ENCODE data around the gene CRYGC. TPM values are rescaled to one million over a fixed set of nuclear protein-coding genes. Genes with fewer than 3 reads are reported as not detected.
"Not testable (repeated sequence)": the region's sequence is repeated elsewhere in the genome, so short reads cannot be mapped to it uniquely, and the experiment has no call there.

The CRYGC gene
- total and polyA plus RNA-seq, 2 of the 13 experiments (the other 11 are each of a cell fraction or from before 2014, with no cell fraction given) = 0.20 to 0.27 TPM

DNA sequence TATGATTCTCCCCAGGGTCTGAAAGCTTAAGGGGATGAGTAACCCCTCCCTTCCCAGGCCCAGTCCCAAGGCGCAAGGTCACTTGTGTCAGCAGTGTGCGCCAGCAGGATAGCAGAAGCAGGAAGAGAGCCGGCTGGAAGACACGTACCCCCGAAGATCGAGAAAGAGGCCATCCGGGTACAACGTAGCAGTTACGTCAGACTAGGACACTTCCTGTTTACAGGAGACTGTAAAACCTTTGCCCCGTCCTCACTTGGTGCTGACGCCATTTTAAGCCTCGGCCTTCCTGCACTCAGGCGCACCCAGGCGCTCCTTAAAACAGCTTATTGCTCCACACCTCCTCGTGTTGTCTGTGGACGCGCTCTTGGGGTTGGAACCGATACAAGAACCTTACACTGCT, 9.8 kb upstream of the CRYGC start:
- Histone ChIP-seq H3K36me3 (replicated peaks in 1 of 2; ENCODE audit: control insufficient read depth in 1 of 2, insufficient read depth in 2 of 2, low read length in 2 of 2) (no peaks in the 10 kb centered on the region), H4K20me1 (ENCODE audit: insufficient read depth, low read length) (no peaks in the 10 kb centered on the region), H3K9ac (ENCODE audit: insufficient read depth, low read depth, low read length) (no peak overlapping the region), H3K4me3 (replicated peaks in 1 of 3; ENCODE audit: insufficient read depth in 1 of 3, low read depth in 2 of 3, low read length in 3 of 3) (no peak overlapping the region), H3K4me1 (ENCODE audit: insufficient read depth, low read length) (peaks cover 48% of the 10 kb centered on the region), H2AFZ (ENCODE audit: low read length) (no peak overlapping the region), H3K9me3 (ENCODE audit: low read length) (no peaks in the 10 kb centered on the region; the same call in 1 of the 2 replicates), H3K4me2 (ENCODE audit: low read depth, low read length) (no peak overlapping the region), H3K27me3 (ENCODE audit: control insufficient read depth in 1 of 2, insufficient read depth in 2 of 2, low read length in 2 of 2) (no peaks in the 10 kb centered on the region), H3K79me2 (ENCODE audit: insufficient read depth, low read length) (no peaks in the 10 kb centered on the region), H3K27ac (ENCODE audit: extremely low read length, insufficient read depth, low read length) (no peak overlapping the region)
- DNase-seq (ENCODE audit: low spot score) (no peak), FAIRE-seq (no peak), ATAC-seq (no peak)
- no peak for TF ChIP-seq ZBED4 (CRISPR knock-in tag; IDR thresholded peaks at IDR 0.05; ENCODE audit: borderline replicate concordance)
- no peak for TF ChIP-seq ZNF83 (CRISPR knock-in tag; IDR thresholded peaks at IDR 0.05; ENCODE audit: borderline replicate concordance)
- TF ChIP-seq POGZ (CRISPR knock-in tag; IDR thresholded peaks at IDR 0.05) = 0 out of 2 replicates have a peak, but pooled peaks have one; percentile 29
- ChIA-PET CTCF (ENCODE audit: low intra/inter-chr PET ratio, low total read pairs) (no interaction called here), POLR2A (no interaction called here)
- BruUV-seq (replicated peaks) = no TSS peak
- 76% methylated on average over 18 of the region's 18 CpGs for WGBS (ENCODE audit: low lambda C conversion rate)
- intact Hi-C loops (cut with micrococcal nuclease; ENCODE audit: unreplicated experiment) = no loop called here
- in situ Hi-C loops (cut with HindIII; ENCODE audit: extremely low pct_ligation_motif_present, low pct_unique_long_range_greater_than_20kb) = no loop called here

- DNase-seq (ENCODE audit: low spot score); CTCF ChIA-PET (ENCODE audit: low intra/inter-chr PET ratio, low total read pairs); H3K4me2 ChIP-seq (ENCODE audit: low read depth, low read length); FAIRE-seq; ATAC-seq; H3K9me3 ChIP-seq (ENCODE audit: low read length); H3K79me2 ChIP-seq (ENCODE audit: insufficient read depth, low read length); in situ Hi-C loops (cut with HindIII; ENCODE audit: extremely low pct_ligation_motif_present, low pct_unique_long_range_greater_than_20kb); H3K9ac ChIP-seq (ENCODE audit: insufficient read depth, low read depth, low read length); POLR2A ChIA-PET; BruUV-seq (replicated peaks); H3K36me3 ChIP-seq (replicated peaks in 1 of 2; ENCODE audit: control insufficient read depth in 1 of 2, insufficient read depth in 2 of 2, low read length in 2 of 2); H3K4me3 ChIP-seq (replicated peaks in 1 of 3; ENCODE audit: insufficient read depth in 1 of 3, low read depth in 2 of 3, low read length in 3 of 3); H2AFZ ChIP-seq (ENCODE audit: low read length); H4K20me1 ChIP-seq (ENCODE audit: insufficient read depth, low read length); H3K27me3 ChIP-seq (ENCODE audit: control insufficient read depth in 1 of 2, insufficient read depth in 2 of 2, low read length in 2 of 2); intact Hi-C loops (cut with micrococcal nuclease; ENCODE audit: unreplicated experiment); H3K27ac ChIP-seq (ENCODE audit: extremely low read length, insufficient read depth, low read length): not testable (repeated sequence)
- peaks cover 44% of the 10 kb centered on the region for H3K4me1 ChIP-seq (ENCODE audit: insufficient read depth, low read length)
- TF ChIP-seq ZNF761 (CRISPR knock-in tag; conservative IDR thresholded peaks at IDR 0.05) = peak; percentile 99
- 91% methylated on average over 7 of the region's 7 CpGs for WGBS (ENCODE audit: low lambda C conversion rate)
Measured at GRCh38 chr2:208138334-208138733, 8.7 kb upstream of the CRYGC start.

Data from HepG2 (cell line).